HCT116 (cell line): ENCODE results near the gene SPEM1. TPM values are rescaled to one million over a fixed set of nuclear protein-coding genes. Genes with fewer than 3 reads are reported as not detected.

Experiments used
- ATAC-seq: fragments of 200-7000 bp; cut with Tn5 transposase; 2 replicates; pipeline ENCODE4 v1.9.1; 2020; ENCODE audit warnings: mild to moderate bottlenecking, moderate library complexity
- BruUV-seq: library from RNA; stranded (reverse); fragments of 400-500 nt; replicated peaks from 2 replicates; lab custom pipeline; 2021; lab: Mats Ljungman, UMichigan
- CTCF ChIA-PET: fragments of 300-600 bp; sonication (Branson Sonifier 250); formaldehyde crosslinking; loops from one replicate; lab custom pipeline; 2021; ENCODE audit warnings: antibody characterized with exemption; lab: Charles Lee
- POLR2A ChIA-PET: fragments of 300-600, 350-600 bp; sonication (Branson Sonifier 250); formaldehyde crosslinking; loops from one replicate; lab custom pipeline; 2021; ENCODE audit warnings: antibody characterized with exemption; lab: Charles Lee
- RAD21 ChIA-PET, 2 experiments: fragments of 300-600 bp; sonication (Branson Sonifier 250); formaldehyde crosslinking; loops; one replicate each; lab custom pipeline; 2023; ENCODE audit warnings: low total read pairs in 2 of 2; ENCODE audit not compliant: uncharacterized antibody in 2 of 2, unreplicated experiment in 2 of 2, low non-redundant PET in 1 of 2; lab: Charles Lee
- DNase-seq: peaks from one replicate; pipeline ENCODE4 v3.0.0-alpha.2; 2010; ENCODE audit warnings: low read depth, low spot score
- H2AFZ ChIP-seq: fragments of 200-600 bp; shearing (Covaris generic), sonication (generic); 2 replicates; pipeline ENCODE4 v1.6.1; 2017; ENCODE audit warnings: low read depth, mixed run types, mixed read lengths, antibody characterized with exemption, low read length; ENCODE audit not compliant: poor library complexity, severe bottlenecking
- H3K27ac ChIP-seq: 2 replicates; pipeline ENCODE4 v1.5.1; 2012; ENCODE audit warnings: low read depth, low read length
- H3K27me3 ChIP-seq: fragments of 200-600 bp; sonication (generic); 2 replicates; pipeline ENCODE4 v1.6.1; 2016; ENCODE audit warnings: mixed run types, low read length, mixed read lengths; ENCODE audit not compliant: insufficient read depth
- H3K36me3 ChIP-seq, 2 experiments: fragments of 200-500 bp in 1 of 2; fragments of 200-600 bp in 1 of 2; sonication (Bioruptor generic) in 1 of 2; sonication (generic) in 1 of 2; 2 replicates each; pipeline versions ENCODE4 v1.5.1 to v1.6.1; 2014 to 2016; ENCODE audit warnings: low read length in 2 of 2, inconsistent platforms in 1 of 2, mixed read lengths in 1 of 2, mixed run types in 1 of 2; ENCODE audit not compliant: insufficient read depth in 2 of 2, control insufficient read depth in 1 of 2
- H3K4me1 ChIP-seq, 2 experiments: fragments of 200-600 bp in 1 of 2; sonication (generic) in 1 of 2; 2 replicates each; pipeline versions ENCODE4 v1.5.1 to v1.6.1; 2012 to 2017; ENCODE audit warnings: low read length in 2 of 2, inconsistent platforms in 1 of 2, mild to moderate bottlenecking in 1 of 2, mixed read lengths in 1 of 2, mixed run types in 1 of 2, moderate library complexity in 1 of 2; ENCODE audit not compliant: insufficient read depth in 2 of 2, control insufficient read depth in 1 of 2
- H3K4me2 ChIP-seq: fragments of 200-600 bp; sonication (generic); 2 replicates; pipeline ENCODE4 v1.6.1; 2017; ENCODE audit warnings: mixed run types, low read length, mixed read lengths
- H3K4me3 ChIP-seq, 2 experiments: fragments of 200-600 bp in 1 of 2; sonication (generic) in 1 of 2; replicated peaks in 1 of 2; 2 replicates each; pipeline ENCODE4 v1.5.1; 2011 to 2016; ENCODE audit warnings: low read length in 2 of 2, control low read depth in 1 of 2, low read depth in 1 of 2, mild to moderate bottlenecking in 1 of 2, mixed read lengths in 1 of 2, mixed run types in 1 of 2
- H3K79me2 ChIP-seq: fragments of 200-600 bp; sonication (generic); 2 replicates; pipeline ENCODE4 v1.6.1; 2017; ENCODE audit warnings: mild to moderate bottlenecking, mixed run types, low read length, moderate library complexity, mixed read lengths; ENCODE audit not compliant: insufficient read depth
- H3K9ac ChIP-seq: fragments of 200-600 bp; sonication (generic); 2 replicates; pipeline ENCODE4 v1.6.1; 2016; ENCODE audit warnings: low read length, mixed read lengths
- H3K9me2 ChIP-seq: fragments of 200-600 bp; sonication (generic), shearing (Covaris generic); 2 replicates; pipeline ENCODE4 v1.6.1; 2017; ENCODE audit warnings: mixed run types, mild to moderate bottlenecking, moderate library complexity; ENCODE audit not compliant: insufficient read depth
- H3K9me3 ChIP-seq, 2 experiments: fragments of 200-500 bp in 1 of 2; fragments of 200-600 bp in 1 of 2; sonication (Bioruptor generic) in 1 of 2; sonication (generic) in 1 of 2; 2 replicates each; pipeline ENCODE4 v1.6.1; 2014 to 2017; ENCODE audit warnings: low read length in 2 of 2, mixed read lengths in 2 of 2, inconsistent platforms in 1 of 2, low read depth in 1 of 2, mild to moderate bottlenecking in 1 of 2, mixed run types in 1 of 2, moderate library complexity in 1 of 2; ENCODE audit not compliant: control insufficient read depth in 1 of 2, insufficient read depth in 1 of 2
- H4K20me1 ChIP-seq: fragments of 200-600 bp; sonication (generic), shearing (Covaris generic); 2 replicates; pipeline ENCODE4 v1.6.1; 2017; ENCODE audit warnings: mixed run types, mild to moderate bottlenecking, moderate library complexity; ENCODE audit not compliant: insufficient read depth
- CBX3 ChIP-seq: IDR thresholded peaks from 2 replicates; pipeline ENCODE4 v1.6.1; 2012; ENCODE audit warnings: low read depth
- CEBPB ChIP-seq: IDR thresholded peaks from 2 replicates; pipeline ENCODE4 v1.6.1; 2012; ENCODE audit warnings: low read depth
- EGR1 ChIP-seq: IDR thresholded peaks from 2 replicates; pipeline ENCODE4 v1.6.1; 2012; ENCODE audit warnings: low read depth
- EZH2phosphoT487 ChIP-seq: fragments of 200-600 bp; IDR thresholded peaks from 2 replicates; pipeline ENCODE4 v1.6.1; 2018; ENCODE audit warnings: antibody characterized with exemption, borderline replicate concordance
- MAX ChIP-seq: IDR thresholded peaks from 2 replicates; pipeline ENCODE4 v1.6.1; 2012
- POLR2A ChIP-seq: IDR thresholded peaks from 2 replicates; pipeline ENCODE4 v1.7.0; 2011; ENCODE audit warnings: borderline replicate concordance; ENCODE audit not compliant: insufficient read depth, insufficient read length; ENCODE audit errors: extremely low read depth
- REST ChIP-seq: IDR thresholded peaks from 2 replicates; pipeline ENCODE4 v1.6.1; 2012; ENCODE audit warnings: low read depth
- SIN3A ChIP-seq: IDR thresholded peaks from 2 replicates; pipeline ENCODE4 v1.6.1; 2012; ENCODE audit warnings: low read depth
- SP1 ChIP-seq: IDR thresholded peaks from 2 replicates; pipeline ENCODE4 v1.6.1; 2012; ENCODE audit warnings: low read depth
- YY1 ChIP-seq: IDR thresholded peaks from 2 replicates; pipeline ENCODE4 v1.6.1; 2011; ENCODE audit warnings: low read length, low read depth, moderate library complexity, mild to moderate bottlenecking; ENCODE audit not compliant: insufficient replicate concordance; ENCODE audit errors: extremely low read depth
- ZBTB33 ChIP-seq: IDR thresholded peaks from 2 replicates; pipeline ENCODE4 v1.6.1; 2011; ENCODE audit warnings: mild to moderate bottlenecking, low read length, moderate library complexity; ENCODE audit not compliant: insufficient replicate concordance; ENCODE audit errors: extremely low read depth
- ZFX ChIP-seq: fragments of 450-650 bp; IDR thresholded peaks from 2 replicates; pipeline ENCODE4 v1.6.1; 2017
- intact Hi-C: fragments of 100-400 bp; cut with micrococcal nuclease; formaldehyde crosslinking; loops from 2 replicates; pipeline ENCODE4 v1.10.0; 2022
- total RNA-seq: library from RNA; stranded (reverse); gene quantifications from one replicate; pipeline ENCODE4 v1.2.1, GENCODE V29; 2021; ENCODE audit not compliant: unreplicated experiment

SPEM1 gene
- total RNA-seq, 1 experiment from 2014 or later = 0.32 TPM

GRCh38 chr17:7429722-7430121 is 9.6 kb downstream of the SPEM1 start:
- no peaks in the 10 kb centered on the region; a peak in 1 of 4 replicates for H3K9me3 ChIP-seq
- H3K27me3 ChIP-seq = no peaks in the 10 kb centered on the region
- POLR2A ChIA-PET = interaction anchor here (0.5 to 1.3 kb wide), 2 partner anchors 26 to 346 kb away, joined by 3 read pairs; partner anchors contain the start of gene TMEM256
- H3K27ac ChIP-seq = no peak overlapping the region
- peaks cover 0 to 3% of the 10 kb centered on the region in 2 experiments; a peak in 2 of 4 replicates for H3K4me1 ChIP-seq
- no peak overlapping the region for H3K4me3 ChIP-seq
- intact Hi-C loops = loop anchor here (10.0 kb wide), 1 partner anchor 165 kb away; the partner anchor contains the start of gene CLDN7
- no peaks in the 10 kb centered on the region for H3K9me2 ChIP-seq
- H3K4me2 ChIP-seq = no peak overlapping the region
- TF ChIP-seq REST = no peak
- TF ChIP-seq SIN3A = no peak
- TF ChIP-seq CBX3 = no peak
- no peak for TF ChIP-seq EZH2phosphoT487
- TF ChIP-seq POLR2A = no peak
- no peak for TF ChIP-seq YY1
- no peak for TF ChIP-seq MAX
- no peak for TF ChIP-seq EGR1
- no peak for TF ChIP-seq SP1
- TF ChIP-seq ZBTB33 = no peak
- TF ChIP-seq ZFX = no peak
- TF ChIP-seq CEBPB = no peak
- TF ChIP-seq, all 23 proteins: peak for 0
- ATAC-seq = no peak
- no peak overlapping the region for H3K9ac ChIP-seq
- no peak overlapping the region for H2AFZ ChIP-seq
- no peaks in the 10 kb centered on the region for H3K36me3 ChIP-seq
- H3K79me2 ChIP-seq = no peaks in the 10 kb centered on the region
- ChIA-PET CTCF (no interaction called here), RAD21 (no interaction called here)
- H4K20me1 ChIP-seq = no peaks in the 10 kb centered on the region
- no TSS peak for BruUV-seq
- no peak for DNase-seq
